MM.1S (cell line): ENCODE data around the gene CTNNA3.
"Not testable (repeated sequence)": the region's sequence is repeated elsewhere in the genome, so short reads cannot be mapped to it uniquely, and the experiment has no call there.

ENCODE experiments used
- DNase-seq: peaks from one replicate; pipeline ENCODE4 v3.0.0-alpha.2; 2015
- H2AFZ ChIP-seq: fragments of 300-600 bp; sonication (generic); 2 replicates; pipeline ENCODE4 v1.6.0; 2016; ENCODE audit warnings: antibody characterized with exemption, low read length
- H3F3A ChIP-seq: fragments of 300-600 bp; sonication (generic); 2 replicates; pipeline ENCODE4 v1.6.1; 2016; ENCODE audit warnings: mild to moderate bottlenecking, antibody characterized with exemption, low read length, moderate library complexity, mixed read lengths; ENCODE audit not compliant: insufficient read depth
- H3K27ac ChIP-seq: fragments of 300-600 bp; sonication (generic); 2 replicates; pipeline ENCODE4 v1.5.1; 2016; ENCODE audit warnings: mild to moderate bottlenecking, low read length
- H3K27me3 ChIP-seq: fragments of 300-600 bp; sonication (generic); replicated peaks from 2 replicates; pipeline ENCODE4 v1.6.0; 2016; ENCODE audit warnings: low read length; ENCODE audit not compliant: insufficient read depth
- H3K36me3 ChIP-seq: fragments of 300-600 bp; sonication (generic); replicated peaks from 2 replicates; pipeline ENCODE4 v1.6.1; 2016; ENCODE audit warnings: mild to moderate bottlenecking, low read length, mixed read lengths; ENCODE audit not compliant: insufficient read depth
- H3K4me1 ChIP-seq: fragments of 300-600 bp; sonication (generic); 2 replicates; pipeline ENCODE4 v1.6.1; 2016; ENCODE audit warnings: low read length, mixed read lengths
- H3K4me2 ChIP-seq: fragments of 300-600 bp; sonication (generic); 2 replicates; pipeline ENCODE4 v1.6.0; 2016; ENCODE audit warnings: low read depth, low read length
- H3K4me3 ChIP-seq: fragments of 300-600 bp; sonication (generic); 2 replicates; pipeline ENCODE4 v1.5.1; 2016; ENCODE audit warnings: low read length, mixed read lengths
- H3K79me2 ChIP-seq: fragments of 300-600 bp; sonication (generic); 2 replicates; pipeline ENCODE4 v1.6.1; 2016; ENCODE audit warnings: mixed run types, low read length, mixed read lengths
- H3K9ac ChIP-seq: fragments of 300-600 bp; sonication (generic); 2 replicates; pipeline ENCODE4 v1.6.1; 2016; ENCODE audit warnings: low read length, mixed read lengths
- H3K9me2 ChIP-seq: fragments of 300-600 bp; sonication (generic); replicated peaks from 2 replicates; pipeline ENCODE4 v1.6.1; 2016; ENCODE audit warnings: mild to moderate bottlenecking, low read length, mixed read lengths; ENCODE audit not compliant: insufficient read depth
- H3K9me3 ChIP-seq: fragments of 300-600 bp; sonication (generic); replicated peaks from 2 replicates; pipeline ENCODE4 v1.6.1; 2016; ENCODE audit warnings: mild to moderate bottlenecking, low read length, mixed read lengths; ENCODE audit not compliant: insufficient read depth
- H4K20me1 ChIP-seq: fragments of 300-600 bp; sonication (generic); 2 replicates; pipeline ENCODE4 v1.6.1; 2016; ENCODE audit warnings: mild to moderate bottlenecking, low read length, moderate library complexity, mixed read lengths; ENCODE audit not compliant: insufficient read depth
- EZH2 ChIP-seq: fragments of 300-600 bp; sonication (generic); optimal IDR thresholded peaks from 2 replicates; pipeline ENCODE3; 2017; ENCODE audit warnings: low read depth, mild to moderate bottlenecking, antibody characterized with exemption, low read length, mixed read lengths
- EZH2phosphoT487 ChIP-seq: fragments of 300-600 bp; sonication (generic); IDR thresholded peaks from 2 replicates; pipeline ENCODE4 v1.6.1; 2018; ENCODE audit warnings: antibody characterized with exemption, low read length
- TF ChIP-seq, protein P1 (sequence below): fragments of 300-600 bp; sonication (generic); IDR thresholded peaks from 2 replicates; pipeline ENCODE4 v1.5.1; 2016; ENCODE audit warnings: antibody characterized with exemption, low read length, mixed read lengths

The CTNNA3 gene

DNA sequence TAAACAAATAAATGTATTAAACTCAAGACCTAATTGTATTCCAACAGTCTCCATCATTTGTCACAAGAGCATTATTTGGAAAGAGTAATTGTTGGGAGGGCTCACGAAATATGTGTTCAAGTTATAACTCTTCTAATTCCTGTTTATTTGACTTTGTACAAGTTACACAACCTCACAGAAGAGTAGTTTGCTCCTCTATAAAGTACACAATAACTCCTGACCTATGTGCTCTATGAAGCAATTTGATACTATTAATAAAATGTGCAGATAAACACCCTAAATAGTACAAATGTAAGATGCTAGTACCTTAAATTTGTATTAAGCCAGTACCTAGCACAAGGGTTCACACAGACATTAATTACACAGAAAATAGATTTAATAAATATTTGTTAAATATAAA lies 484.3 kb downstream of the CTNNA3 start:
- Histone ChIP-seq H3K27me3 (no peaks in the 10 kb centered on the region), H3K9ac (no peak overlapping the region), H4K20me1 (no peaks in the 10 kb centered on the region), H3K4me1 (no peaks in the 10 kb centered on the region), H3K4me3 (no peak overlapping the region), H3K79me2 (no peaks in the 10 kb centered on the region), H3K27ac (no peak overlapping the region), H2AFZ (no peak overlapping the region), H3K4me2 (no peak overlapping the region), H3K9me2 (no peaks in the 10 kb centered on the region), H3K36me3 (no peaks in the 10 kb centered on the region), H3F3A (no peaks in the 10 kb centered on the region), H3K9me3 (no peaks in the 10 kb centered on the region)
- TF ChIP-seq EZH2phosphoT487 (no peak), EZH2 (no peak)
- no peak for DNase-seq

DNA sequence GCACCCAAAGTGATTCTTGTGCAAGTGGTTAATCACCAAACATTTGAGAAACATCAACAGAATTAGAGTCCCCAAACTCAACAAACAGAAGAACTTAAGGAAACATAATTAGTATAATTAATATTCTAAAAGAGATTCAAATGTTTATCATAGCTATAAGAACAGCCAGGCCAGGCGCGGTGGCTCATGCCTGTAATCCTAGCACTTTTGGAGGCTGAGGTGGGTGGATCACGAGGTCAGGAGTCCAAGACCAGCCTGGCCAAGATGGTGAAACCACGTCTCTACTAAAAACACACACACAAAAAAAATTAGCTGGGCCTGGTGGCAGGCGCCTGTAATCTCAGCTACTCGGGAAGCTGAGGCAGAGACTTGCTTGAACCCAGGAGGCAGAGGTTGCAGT lies 488.1 kb downstream of the CTNNA3 start:
- not testable (repeated sequence) for H3F3A ChIP-seq, H3K27me3 ChIP-seq, H3K9me3 ChIP-seq, H2AFZ ChIP-seq, H3K4me2 ChIP-seq, H3K4me1 ChIP-seq, H3K4me3 ChIP-seq, H4K20me1 ChIP-seq, H3K27ac ChIP-seq, H3K9me2 ChIP-seq, H3K36me3 ChIP-seq, DNase-seq, H3K9ac ChIP-seq, H3K79me2 ChIP-seq

DNA sequence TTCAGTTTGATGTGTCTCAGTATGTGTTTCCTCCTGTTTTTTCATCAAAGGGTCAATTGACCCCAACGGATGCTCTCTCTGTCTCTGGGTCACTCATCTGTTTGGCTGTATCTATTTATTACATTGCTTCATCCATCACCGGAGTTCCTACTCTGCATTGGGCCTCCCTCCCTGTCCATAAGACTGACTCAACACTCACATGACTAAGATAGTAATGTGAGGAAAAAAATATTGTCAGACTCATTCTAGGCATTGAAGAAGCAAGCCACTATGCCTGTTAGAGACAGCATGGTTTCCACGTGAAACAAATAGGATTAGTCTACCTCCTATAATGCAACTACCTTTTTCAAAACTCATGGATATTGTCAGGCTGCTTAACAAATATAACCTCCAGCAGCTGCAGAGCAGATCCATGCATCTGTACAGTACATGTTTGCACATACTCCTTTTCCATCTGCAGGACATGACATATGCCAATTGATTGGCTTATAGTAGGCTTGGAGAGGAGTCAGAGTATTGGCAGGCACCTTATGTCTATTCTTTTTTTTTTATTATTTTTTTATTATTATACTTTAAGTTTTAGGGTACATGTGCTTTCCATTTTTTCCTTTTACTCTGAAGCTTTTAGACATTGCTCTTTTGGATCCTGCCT lies 495.0 kb downstream of the CTNNA3 start:
- Histone ChIP-seq H3K9me2 (no peaks in the 10 kb centered on the region), H2AFZ (no peak overlapping the region), H3F3A (no peaks in the 10 kb centered on the region), H3K79me2 (no peaks in the 10 kb centered on the region), H3K27ac (no peak overlapping the region), H3K9me3 (no peaks in the 10 kb centered on the region), H4K20me1 (no peaks in the 10 kb centered on the region), H3K27me3 (no peaks in the 10 kb centered on the region), H3K36me3 (no peaks in the 10 kb centered on the region), H3K4me1 (no peaks in the 10 kb centered on the region), H3K9ac (no peak overlapping the region), H3K4me2 (no peak overlapping the region), H3K4me3 (no peak overlapping the region)
- DNase-seq: no peak
- TF ChIP-seq, protein P1, sequence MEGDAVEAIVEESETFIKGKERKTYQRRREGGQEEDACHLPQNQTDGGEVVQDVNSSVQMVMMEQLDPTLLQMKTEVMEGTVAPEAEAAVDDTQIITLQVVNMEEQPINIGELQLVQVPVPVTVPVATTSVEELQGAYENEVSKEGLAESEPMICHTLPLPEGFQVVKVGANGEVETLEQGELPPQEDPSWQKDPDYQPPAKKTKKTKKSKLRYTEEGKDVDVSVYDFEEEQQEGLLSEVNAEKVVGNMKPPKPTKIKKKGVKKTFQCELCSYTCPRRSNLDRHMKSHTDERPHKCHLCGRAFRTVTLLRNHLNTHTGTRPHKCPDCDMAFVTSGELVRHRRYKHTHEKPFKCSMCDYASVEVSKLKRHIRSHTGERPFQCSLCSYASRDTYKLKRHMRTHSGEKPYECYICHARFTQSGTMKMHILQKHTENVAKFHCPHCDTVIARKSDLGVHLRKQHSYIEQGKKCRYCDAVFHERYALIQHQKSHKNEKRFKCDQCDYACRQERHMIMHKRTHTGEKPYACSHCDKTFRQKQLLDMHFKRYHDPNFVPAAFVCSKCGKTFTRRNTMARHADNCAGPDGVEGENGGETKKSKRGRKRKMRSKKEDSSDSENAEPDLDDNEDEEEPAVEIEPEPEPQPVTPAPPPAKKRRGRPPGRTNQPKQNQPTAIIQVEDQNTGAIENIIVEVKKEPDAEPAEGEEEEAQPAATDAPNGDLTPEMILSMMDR: no peak
- TF ChIP-seq EZH2phosphoT487: no peak
- no peak for TF ChIP-seq EZH2

DNA sequence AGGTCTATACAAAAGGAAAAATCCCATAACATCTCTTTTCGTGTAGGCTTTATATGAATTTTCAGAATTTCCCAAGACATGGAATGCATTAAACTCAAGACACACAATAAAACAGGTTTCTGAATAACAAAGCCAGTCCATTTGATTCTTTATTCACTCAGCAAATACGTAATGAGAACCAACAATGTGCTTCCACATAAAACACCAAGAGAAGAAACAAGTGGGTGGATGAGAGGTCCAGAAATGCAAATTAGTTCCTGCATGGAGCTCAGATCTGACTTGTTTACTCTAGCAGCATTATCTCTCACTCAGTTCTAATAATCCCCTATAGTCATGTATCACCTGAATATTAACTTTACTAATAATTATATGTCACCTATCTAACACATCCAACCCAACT lies 520.6 kb downstream of the CTNNA3 start:
- H3K36me3 ChIP-seq: no peaks in the 10 kb centered on the region
- no peak for DNase-seq
- no peaks in the 10 kb centered on the region for H3K4me1 ChIP-seq
- no peak overlapping the region for H3K9ac ChIP-seq
- no peaks in the 10 kb centered on the region for H3K27me3 ChIP-seq
- H3K79me2 ChIP-seq: no peaks in the 10 kb centered on the region
- no peaks in the 10 kb centered on the region for H4K20me1 ChIP-seq
- no peak overlapping the region for H3K4me3 ChIP-seq
- no peaks in the 10 kb centered on the region for H3F3A ChIP-seq
- no peak overlapping the region for H3K4me2 ChIP-seq
- no peaks in the 10 kb centered on the region for H3K9me2 ChIP-seq
- no peak overlapping the region for H3K27ac ChIP-seq
- H3K9me3 ChIP-seq: no peaks in the 10 kb centered on the region
- H2AFZ ChIP-seq: no peak overlapping the region
- no peak for TF ChIP-seq EZH2phosphoT487
- TF ChIP-seq, protein P1: no peak
- TF ChIP-seq EZH2: no peak
